Measurements from ENCODE around the gene WFDC12.
A peak's percentile ranks its signal among the peaks of the same experiment; 100 is the strongest.

The WFDC12 gene

GRCh38 chr20:45090481-45090880, 33.8 kb downstream of the WFDC12 start:
- Histone ChIP-seq H3K36me3 (ENCODE audit: control insufficient read depth, insufficient read depth, low read length) (peaks cover 46% of the 10 kb centered on the region), H3K4me3 (ENCODE audit: extremely low read depth, insufficient read depth, low read length, poor library complexity, severe bottlenecking) (no peak overlapping the region)

GRCh38 chr20:45088247-45088646, 36.0 kb downstream of the WFDC12 start:
- Histone ChIP-seq H3K27ac (ENCODE audit: low read depth, low read length, severe bottlenecking) (no peak overlapping the region), H3K4me3 (ENCODE audit: extremely low read depth, insufficient read depth, low read length, poor library complexity, severe bottlenecking) (no peak overlapping the region), H3K9me3 (ENCODE audit: control insufficient read depth, low read length) (no peaks in the 10 kb centered on the region), H3K4me1 (ENCODE audit: control insufficient read depth, insufficient read depth, low read length, poor library complexity, severe bottlenecking) (peaks cover 25% of the 10 kb centered on the region), H3K36me3 (ENCODE audit: control insufficient read depth, insufficient read depth, low read length) (peaks cover 45% of the 10 kb centered on the region)
- 91 to 96% methylated on average over 5 to 7 of the region's 7 CpGs for WGBS, 2 experiments (ENCODE audit: insufficient coverage in 2 of 2)

More at GRCh38 chr20:45090481-45090880, 33.8 kb downstream of the WFDC12 start:
- Histone ChIP-seq H3K9me3 (ENCODE audit: control insufficient read depth, low read length) (no peaks in the 10 kb centered on the region), H3K27ac (ENCODE audit: low read depth, low read length, severe bottlenecking) (no peak overlapping the region), H3K4me1 (ENCODE audit: control insufficient read depth, insufficient read depth, low read length, poor library complexity, severe bottlenecking) (peaks cover 12% of the 10 kb centered on the region)
- 100% methylated on average over 1 to 3 of the region's 3 CpGs for WGBS, 2 experiments (ENCODE audit: insufficient coverage in 2 of 2)

GRCh38 chr20:45087814-45088213, 36.5 kb downstream of the WFDC12 start:
- Histone ChIP-seq H3K4me1 (ENCODE audit: control insufficient read depth, insufficient read depth, low read length, poor library complexity, severe bottlenecking) (peaks cover 25% of the 10 kb centered on the region), H3K27ac (ENCODE audit: low read depth, low read length, severe bottlenecking) (no peak overlapping the region), H3K36me3 (ENCODE audit: control insufficient read depth, insufficient read depth, low read length) (peaks cover 48% of the 10 kb centered on the region), H3K4me3 (ENCODE audit: extremely low read depth, insufficient read depth, low read length, poor library complexity, severe bottlenecking) (no peak overlapping the region), H3K9me3 (ENCODE audit: control insufficient read depth, low read length) (peaks cover 3% of the 10 kb centered on the region)
- WGBS, 2 experiments (ENCODE audit: insufficient coverage in 2 of 2): 100% methylated on average over 1 of the region's 1 CpG

DNA sequence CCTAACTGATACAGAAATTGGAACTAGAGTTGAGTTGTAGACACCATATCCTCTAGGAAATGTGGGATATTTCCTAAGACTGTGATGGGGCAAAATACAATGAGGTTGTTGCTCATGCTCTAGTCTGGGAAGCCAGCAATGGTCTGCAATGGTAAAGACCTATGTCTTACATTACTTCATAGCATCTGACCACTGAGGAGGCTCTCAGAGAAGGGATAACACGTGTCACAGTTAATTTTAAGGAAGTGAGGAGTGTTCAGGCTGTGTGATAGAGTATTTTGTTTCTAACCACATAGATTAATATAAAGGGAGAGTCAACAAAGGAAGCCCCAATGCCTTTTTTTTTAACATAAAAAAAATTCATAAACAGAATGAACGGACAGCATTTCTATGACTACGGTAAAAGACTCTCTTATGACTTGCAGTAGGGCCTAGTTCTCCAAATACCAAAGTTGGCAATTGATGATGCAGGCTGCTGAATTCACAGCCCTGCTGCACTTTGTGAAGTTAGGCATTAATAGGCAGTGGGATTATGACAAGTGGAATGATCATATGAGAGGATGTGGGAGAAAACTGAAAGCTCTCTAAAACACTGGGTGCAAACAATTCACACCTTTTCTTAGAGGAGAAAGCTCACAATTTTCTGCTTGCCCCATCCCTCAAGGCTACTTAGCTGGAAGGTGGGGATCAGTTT, 37.0 kb downstream of the WFDC12 start:
- peaks cover 25% of the 10 kb centered on the region for H3K4me1 ChIP-seq (ENCODE audit: control insufficient read depth, insufficient read depth, low read length, poor library complexity, severe bottlenecking)
- 92 to 100% methylated on average over 2 of the region's 3 CpGs for WGBS, 2 experiments (ENCODE audit: insufficient coverage in 2 of 2)
- no peak overlapping the region for H3K27ac ChIP-seq (ENCODE audit: low read depth, low read length, severe bottlenecking)
- peaks cover 9% of the 10 kb centered on the region for H3K9me3 ChIP-seq (ENCODE audit: control insufficient read depth, low read length)
- peaks cover 50% of the 10 kb centered on the region for H3K36me3 ChIP-seq (ENCODE audit: control insufficient read depth, insufficient read depth, low read length)
- H3K4me3 ChIP-seq (ENCODE audit: extremely low read depth, insufficient read depth, low read length, poor library complexity, severe bottlenecking): no peak overlapping the region

GRCh38 chr20:45085867-45086266, 38.4 kb downstream of the WFDC12 start:
- Histone ChIP-seq H3K4me3 (ENCODE audit: extremely low read depth, insufficient read depth, low read length, poor library complexity, severe bottlenecking) (no peak overlapping the region), H3K27ac (ENCODE audit: low read depth, low read length, severe bottlenecking) (peak overlapping the region; percentile 67), H3K9me3 (ENCODE audit: control insufficient read depth, low read length) (peaks cover 16% of the 10 kb centered on the region), H3K36me3 (ENCODE audit: control insufficient read depth, insufficient read depth, low read length) (peaks cover 53% of the 10 kb centered on the region), H3K4me1 (ENCODE audit: control insufficient read depth, insufficient read depth, low read length, poor library complexity, severe bottlenecking) (peaks cover 25% of the 10 kb centered on the region)
- 100% methylated on average over 1 of the region's 1 CpG; no CpG with 5 or more reads in 1 of the 2 experiments for WGBS, 2 experiments (ENCODE audit: insufficient coverage in 2 of 2)

- no peak overlapping the region for H3K4me3 ChIP-seq (ENCODE audit: extremely low read depth, insufficient read depth, low read length, poor library complexity, severe bottlenecking)
- H3K9me3 ChIP-seq (ENCODE audit: control insufficient read depth, low read length): peaks cover 16% of the 10 kb centered on the region
- no CpG with 5 or more reads among the region's 2 CpGs for WGBS, 2 experiments (ENCODE audit: insufficient coverage in 2 of 2)
- H3K4me1 ChIP-seq (ENCODE audit: control insufficient read depth, insufficient read depth, low read length, poor library complexity, severe bottlenecking): peaks cover 19% of the 10 kb centered on the region
- H3K27ac ChIP-seq (ENCODE audit: low read depth, low read length, severe bottlenecking): peak overlapping the region; percentile 67
- peaks cover 57% of the 10 kb centered on the region for H3K36me3 ChIP-seq (ENCODE audit: control insufficient read depth, insufficient read depth, low read length)
Observed at GRCh38 chr20:45085289-45085688, 39.0 kb downstream of the WFDC12 start.

GRCh38 chr20:45083127-45083526, 41.1 kb downstream of the WFDC12 start:
- Histone ChIP-seq H3K4me1 (ENCODE audit: control insufficient read depth, insufficient read depth, low read length, poor library complexity, severe bottlenecking) (peaks cover 17% of the 10 kb centered on the region), H3K27ac (ENCODE audit: low read depth, low read length, severe bottlenecking) (no peak overlapping the region), H3K36me3 (ENCODE audit: control insufficient read depth, insufficient read depth, low read length) (peaks cover 65% of the 10 kb centered on the region), H3K4me3 (ENCODE audit: extremely low read depth, insufficient read depth, low read length, poor library complexity, severe bottlenecking) (no peak overlapping the region), H3K9me3 (ENCODE audit: control insufficient read depth, low read length) (peaks cover 16% of the 10 kb centered on the region)
- WGBS, 2 experiments (ENCODE audit: insufficient coverage in 2 of 2): no CpG with 5 or more reads among the region's 1 CpG

GRCh38 chr20:45082468-45082867, 41.8 kb downstream of the WFDC12 start:
- Histone ChIP-seq H3K4me1 (ENCODE audit: control insufficient read depth, insufficient read depth, low read length, poor library complexity, severe bottlenecking) (peaks cover 17% of the 10 kb centered on the region), H3K4me3 (ENCODE audit: extremely low read depth, insufficient read depth, low read length, poor library complexity, severe bottlenecking) (no peak overlapping the region), H3K9me3 (ENCODE audit: control insufficient read depth, low read length) (peaks cover 16% of the 10 kb centered on the region), H3K27ac (ENCODE audit: low read depth, low read length, severe bottlenecking) (no peak overlapping the region), H3K36me3 (ENCODE audit: control insufficient read depth, insufficient read depth, low read length) (peaks cover 71% of the 10 kb centered on the region)
- no CpG with 5 or more reads among the region's 3 CpGs for WGBS, 2 experiments (ENCODE audit: insufficient coverage in 2 of 2)

DNA sequence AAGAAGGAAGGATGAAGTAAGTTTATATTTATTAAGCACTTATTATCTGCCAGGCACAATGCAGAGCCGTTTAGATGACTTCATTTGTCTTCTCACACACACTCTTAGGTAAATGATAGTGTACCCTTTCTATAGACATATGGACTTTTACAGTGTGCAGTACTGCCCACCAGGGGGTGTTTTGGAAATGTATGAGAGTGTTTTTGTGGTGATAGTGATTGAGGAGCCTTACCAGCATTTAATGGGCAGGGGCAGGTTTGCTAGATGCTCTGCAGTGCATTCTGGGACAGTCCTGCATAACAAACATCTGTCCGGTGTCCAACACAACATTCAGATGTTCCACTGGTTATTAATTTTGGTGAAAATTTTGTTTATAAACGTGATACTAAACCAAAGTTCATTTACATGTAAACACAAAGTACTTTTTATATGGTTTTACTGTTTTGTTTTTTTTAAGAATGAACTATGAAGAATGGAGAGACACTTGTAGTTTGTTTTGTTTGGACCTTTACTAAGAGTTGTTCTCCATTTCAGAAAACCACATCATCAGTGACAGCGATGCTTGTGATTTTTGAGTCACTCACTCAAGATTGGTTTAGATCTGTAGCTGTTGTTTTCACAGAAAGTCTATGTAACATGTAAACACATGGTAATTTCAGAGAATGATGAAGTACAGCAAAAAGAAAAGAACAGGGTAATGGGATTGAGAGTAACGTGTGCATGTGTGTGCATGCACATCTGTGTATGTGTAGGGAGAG, 43.2 kb downstream of the WFDC12 start:
- H3K4me3 ChIP-seq (ENCODE audit: extremely low read depth, insufficient read depth, low read length, poor library complexity, severe bottlenecking): no peak overlapping the region
- WGBS, 2 experiments (ENCODE audit: insufficient coverage in 2 of 2): 90 to 98% methylated on average over 2 of the region's 5 CpGs
- peaks cover 16% of the 10 kb centered on the region for H3K9me3 ChIP-seq (ENCODE audit: control insufficient read depth, low read length)
- H3K27ac ChIP-seq (ENCODE audit: low read depth, low read length, severe bottlenecking): no peak overlapping the region
- H3K36me3 ChIP-seq (ENCODE audit: control insufficient read depth, insufficient read depth, low read length): peaks cover 75% of the 10 kb centered on the region
- peaks cover 14% of the 10 kb centered on the region for H3K4me1 ChIP-seq (ENCODE audit: control insufficient read depth, insufficient read depth, low read length, poor library complexity, severe bottlenecking)

DNA sequence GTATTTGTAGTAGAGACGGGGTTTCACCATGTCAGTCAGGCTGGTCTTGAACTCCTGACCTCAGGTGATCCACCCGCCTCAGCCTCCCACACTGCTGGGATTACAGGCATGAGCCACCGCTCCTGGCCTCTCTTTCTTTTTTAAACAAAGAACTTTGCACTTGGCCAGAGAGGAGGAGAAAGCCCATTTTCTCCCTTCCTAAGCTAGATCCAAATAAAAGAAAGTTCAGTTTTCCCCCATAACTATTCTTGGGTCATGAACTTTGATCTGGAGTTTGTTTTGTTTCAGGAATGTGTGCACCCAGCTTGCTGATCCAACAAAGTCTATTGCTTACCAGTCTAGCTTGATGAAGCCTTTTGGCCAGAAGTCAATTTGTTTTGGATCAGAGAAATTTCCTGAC, 46.7 kb downstream of the WFDC12 start:
- no peaks in the 10 kb centered on the region for H3K4me1 ChIP-seq (ENCODE audit: control insufficient read depth, insufficient read depth, low read length, poor library complexity, severe bottlenecking)
- no peak overlapping the region for H3K4me3 ChIP-seq (ENCODE audit: extremely low read depth, insufficient read depth, low read length, poor library complexity, severe bottlenecking)
- peaks cover 92% of the 10 kb centered on the region for H3K36me3 ChIP-seq (ENCODE audit: control insufficient read depth, insufficient read depth, low read length)
- no peak overlapping the region for H3K27ac ChIP-seq (ENCODE audit: low read depth, low read length, severe bottlenecking)
- WGBS, 2 experiments (ENCODE audit: insufficient coverage in 2 of 2): 98 to 100% methylated on average over 1 to 3 of the region's 3 CpGs
- H3K9me3 ChIP-seq (ENCODE audit: control insufficient read depth, low read length): peaks cover 11% of the 10 kb centered on the region
